ENCODE data around the gene WFDC2.

Gene WFDC2

DNA sequence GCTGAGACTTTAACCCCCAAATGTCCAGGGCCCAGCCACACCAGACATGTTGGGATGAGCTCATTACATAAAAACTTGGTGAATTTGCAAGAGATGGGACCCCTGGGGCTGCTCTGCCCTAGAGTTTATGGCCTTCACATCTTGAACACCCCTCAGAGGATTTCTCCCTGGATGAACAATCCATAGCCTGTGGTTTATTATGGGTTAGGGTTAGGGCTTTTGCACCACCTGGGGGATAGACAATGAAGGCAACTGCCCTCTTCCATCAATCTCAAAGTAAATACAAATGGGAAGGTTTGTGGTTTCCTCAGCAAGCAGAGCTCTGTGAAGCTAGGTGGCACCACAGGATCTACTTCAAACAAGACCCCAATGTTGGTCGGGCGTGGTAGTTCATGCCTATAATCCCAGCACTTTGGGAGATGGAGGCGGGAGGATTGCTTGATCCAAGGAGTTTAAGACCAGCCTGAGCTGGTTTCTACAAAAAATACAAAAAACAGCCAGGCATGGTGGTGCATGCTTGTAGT is 28.5 kb downstream of the WFDC2 start:
- DNase-seq (ENCODE audit: low read depth in 2 of 2), result no peak

DNA sequence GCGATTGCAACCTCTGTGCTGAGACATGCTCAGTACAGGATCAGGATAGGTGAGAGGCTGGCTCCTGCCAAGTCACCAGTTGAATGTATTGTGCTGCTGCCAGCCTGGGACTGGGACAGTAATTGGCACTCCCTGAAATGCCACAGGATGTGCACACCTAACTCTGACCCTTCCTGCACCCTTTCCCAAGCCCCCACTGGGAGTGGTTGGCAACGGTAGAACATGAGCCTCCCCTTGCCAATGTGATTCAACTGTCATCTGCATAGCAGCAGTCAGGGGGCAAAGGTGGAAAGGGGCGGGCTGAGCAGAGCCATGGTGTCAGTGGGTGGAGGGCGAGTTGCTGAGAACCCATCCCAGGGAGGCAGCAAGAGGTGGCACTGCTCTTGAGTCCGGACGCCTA is 30.5 kb downstream of the WFDC2 start:
- DNase-seq (ENCODE audit: low read depth in 2 of 2), result no peak

DNA sequence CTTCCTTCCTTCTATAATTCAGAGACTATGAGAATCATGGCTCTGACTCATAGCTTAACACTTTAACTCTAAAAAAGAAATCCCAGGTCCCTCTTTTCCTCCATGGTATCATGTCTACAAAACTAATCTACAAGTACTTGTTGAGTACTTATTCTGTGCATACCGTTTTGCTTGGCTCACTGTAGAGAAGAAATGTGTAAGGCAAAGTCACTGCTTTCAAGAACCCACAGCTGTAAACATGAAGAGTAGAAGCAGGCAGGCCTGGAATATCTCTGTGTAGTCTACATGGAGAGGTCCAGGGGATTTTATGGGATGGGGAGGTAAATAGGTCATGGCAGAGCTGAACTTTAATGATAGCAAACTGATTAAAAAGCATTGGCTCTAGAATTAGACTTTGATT is 32.0 kb downstream of the WFDC2 start:
- no peak for DNase-seq (ENCODE audit: low read depth in 2 of 2)

DNA sequence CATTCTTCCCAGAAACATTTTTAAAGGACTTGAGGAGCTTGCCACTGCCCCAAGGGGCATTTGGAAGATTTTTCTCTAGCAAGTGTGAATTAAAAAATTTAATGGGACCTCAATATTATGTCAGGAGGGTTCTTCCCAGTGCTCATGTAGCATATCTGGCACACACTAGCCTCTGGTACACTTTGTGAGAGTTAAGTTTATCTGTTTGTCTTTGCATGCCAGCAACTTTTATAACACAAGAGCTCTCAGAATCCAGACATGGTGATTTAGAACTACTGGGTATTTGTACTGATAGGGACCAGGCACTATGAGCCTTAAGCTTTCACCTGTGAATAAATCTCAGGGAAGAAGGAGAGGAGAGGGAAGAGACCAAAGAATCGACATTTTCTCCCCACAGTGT is 33.0 kb downstream of the WFDC2 start:
- no peak for DNase-seq (ENCODE audit: low read depth in 2 of 2)

DNA sequence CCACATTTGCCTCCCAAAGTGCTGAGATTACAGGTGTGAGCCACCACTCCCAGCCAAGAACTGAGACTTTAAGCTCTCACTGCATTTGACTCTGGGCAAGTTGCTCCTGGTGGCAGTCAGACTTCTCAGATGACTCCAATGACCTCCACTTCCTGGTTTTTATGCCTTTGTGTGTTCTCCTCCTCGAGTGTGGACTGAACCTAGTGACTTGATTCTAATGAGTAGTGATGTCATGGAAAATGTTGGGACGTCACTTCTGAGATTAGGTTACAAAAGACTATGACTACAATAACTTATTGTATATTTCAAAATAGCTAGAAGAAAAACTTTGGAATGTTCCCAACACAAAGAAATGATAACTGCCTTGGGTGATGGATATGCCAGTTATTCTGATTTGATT is 33.9 kb downstream of the WFDC2 start:
- DNase-seq (ENCODE audit: low read depth in 2 of 2), result no peak

DNA sequence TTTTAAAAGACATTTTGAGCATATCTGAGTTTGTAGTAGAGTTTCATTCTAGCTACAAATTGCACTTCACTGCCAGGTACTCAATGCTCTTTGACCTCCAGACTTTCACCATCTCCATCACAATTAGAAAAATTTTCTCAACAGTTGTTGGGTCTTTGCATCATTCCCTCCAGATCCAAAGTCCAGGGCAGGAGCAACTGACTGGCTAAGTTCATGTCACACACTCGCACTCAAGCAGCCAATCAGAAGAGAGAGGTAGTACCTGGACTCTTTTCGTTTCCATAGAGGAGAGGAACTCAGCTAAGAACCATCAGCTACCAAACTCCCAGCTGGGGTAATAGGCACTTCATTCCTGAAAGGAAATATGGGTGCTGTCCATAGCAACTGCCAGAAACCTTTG is 36.8 kb downstream of the WFDC2 start:
- DNase-seq (ENCODE audit: low read depth in 2 of 2), result no peak

DNA sequence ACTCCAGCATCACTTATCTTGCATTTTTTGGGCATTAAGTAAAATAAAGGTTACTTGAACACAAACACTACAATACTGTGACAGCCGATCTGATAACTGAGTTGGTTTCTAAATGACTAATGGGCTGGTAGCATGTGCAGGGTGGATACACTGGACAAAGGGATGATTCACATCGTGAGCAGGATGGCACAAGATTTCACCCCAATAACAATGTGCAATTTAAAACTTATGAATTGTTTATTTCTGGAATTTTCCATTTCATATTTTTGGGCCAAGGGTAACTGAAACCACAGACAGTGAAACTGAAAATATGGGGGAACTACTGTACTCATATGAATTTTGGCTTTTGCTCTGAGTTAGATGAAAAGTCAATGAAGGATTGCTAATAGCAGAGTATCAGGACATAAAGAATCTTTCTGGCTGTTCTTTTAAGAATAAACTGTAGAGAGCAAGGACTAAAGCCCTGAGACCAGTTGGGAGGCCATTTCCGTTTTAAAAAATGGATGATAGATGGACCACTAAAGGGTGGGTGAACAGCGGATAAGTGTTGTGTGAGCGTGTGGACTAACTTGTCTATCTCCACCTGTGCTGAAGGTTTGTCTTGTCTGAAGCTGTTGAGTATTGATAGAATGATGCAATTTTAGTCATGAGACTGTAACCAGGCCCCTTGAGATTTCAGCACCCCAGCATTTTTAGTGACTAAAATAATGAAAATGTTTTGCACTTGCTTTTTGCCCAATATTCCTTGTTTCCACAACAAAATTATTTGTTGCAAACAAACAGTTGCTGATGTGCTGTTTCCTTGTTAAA is 37.7 kb downstream of the WFDC2 start:
- no peak for DNase-seq (ENCODE audit: low read depth in 2 of 2)

DNA sequence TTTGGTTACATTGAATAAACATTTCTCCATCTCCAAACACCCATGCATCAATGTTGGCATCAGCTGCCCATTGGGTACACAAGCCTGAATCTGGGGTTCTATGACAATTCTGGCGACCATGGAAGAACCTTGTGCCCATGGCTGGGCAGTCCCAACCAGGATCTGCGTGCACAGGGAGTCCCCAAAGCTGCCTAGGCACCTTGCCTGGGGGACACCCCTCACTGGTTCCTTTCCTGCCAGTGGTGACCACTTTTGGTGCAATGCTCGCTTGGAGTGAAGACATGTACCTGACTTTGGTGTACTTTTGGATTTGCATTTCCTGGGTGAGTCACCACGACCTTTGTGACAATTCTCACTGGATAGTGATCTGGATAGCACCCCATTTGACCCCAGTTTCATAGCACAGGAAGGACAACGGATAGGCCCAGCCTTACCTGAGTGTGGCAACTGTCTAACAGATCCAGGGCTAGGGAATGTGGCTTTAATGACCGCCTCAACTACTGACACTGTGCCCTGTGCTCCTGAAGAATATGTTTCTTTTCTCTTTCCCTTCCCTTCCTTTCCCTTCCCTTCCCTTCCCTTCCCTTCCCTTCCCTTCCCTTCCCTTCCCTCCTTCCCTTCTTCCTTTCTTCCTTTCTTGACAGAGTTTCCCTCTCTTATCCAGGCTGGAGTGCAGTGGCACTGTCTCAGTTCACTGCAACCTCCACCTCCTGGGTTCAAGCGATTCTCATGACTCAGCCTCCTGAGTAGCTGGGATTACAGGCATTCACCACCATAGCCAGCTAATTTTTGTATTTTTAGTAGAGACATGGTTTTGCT is 38.7 kb downstream of the WFDC2 start:
- DNase-seq (ENCODE audit: low read depth in 2 of 2), result no peak

DNA sequence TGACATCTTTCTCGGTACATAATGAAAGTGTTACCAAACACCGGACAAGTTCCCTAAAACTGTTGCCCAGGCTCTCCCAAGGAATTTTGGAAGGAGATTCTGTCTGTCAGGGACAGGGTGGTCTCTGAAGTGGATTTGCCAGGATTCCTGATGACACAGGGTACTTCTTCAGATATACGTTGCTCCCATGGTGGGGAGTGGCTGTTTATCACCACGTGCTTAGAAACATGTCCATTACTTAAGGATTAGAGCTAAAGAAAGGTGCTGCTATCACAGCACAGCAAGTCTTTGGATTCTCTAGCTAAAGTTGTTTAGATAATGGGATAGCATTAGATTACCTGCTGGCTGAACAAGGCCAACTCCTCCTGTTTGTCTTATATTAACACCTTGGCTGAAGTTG is 39.5 kb downstream of the WFDC2 start:
- DNase-seq (ENCODE audit: low read depth in 2 of 2), result no peak

DNA sequence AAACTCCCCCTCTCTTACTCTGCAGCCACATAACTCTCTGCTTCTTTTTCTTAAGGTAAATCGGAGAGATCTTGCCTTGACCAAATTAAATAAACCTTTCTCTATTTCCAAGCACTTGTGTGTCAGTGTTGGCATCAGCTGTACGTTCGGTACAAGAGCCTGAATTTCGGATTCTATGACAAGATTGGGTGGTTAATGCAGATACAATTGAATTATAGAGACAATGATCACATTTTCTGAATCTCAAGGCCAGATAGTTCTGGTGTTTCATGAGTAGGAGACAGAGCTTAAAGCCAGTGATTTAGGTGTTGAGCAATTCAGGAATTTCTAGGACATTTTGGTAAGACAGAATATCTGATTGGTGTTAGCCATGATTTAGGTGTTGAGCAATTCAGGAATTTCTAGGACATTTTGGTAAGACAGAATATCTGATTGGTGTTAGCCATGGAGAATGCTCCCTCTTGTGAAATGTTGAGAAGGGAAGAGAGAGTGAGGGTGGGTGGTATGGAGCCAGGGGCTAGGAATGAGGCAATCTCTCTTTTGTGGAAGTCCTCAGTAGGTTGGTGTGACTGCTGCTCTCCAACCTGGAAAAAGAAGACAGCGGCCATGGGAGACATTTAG is 40.8 kb downstream of the WFDC2 start:
- no peak for DNase-seq (ENCODE audit: low read depth in 2 of 2)

DNA sequence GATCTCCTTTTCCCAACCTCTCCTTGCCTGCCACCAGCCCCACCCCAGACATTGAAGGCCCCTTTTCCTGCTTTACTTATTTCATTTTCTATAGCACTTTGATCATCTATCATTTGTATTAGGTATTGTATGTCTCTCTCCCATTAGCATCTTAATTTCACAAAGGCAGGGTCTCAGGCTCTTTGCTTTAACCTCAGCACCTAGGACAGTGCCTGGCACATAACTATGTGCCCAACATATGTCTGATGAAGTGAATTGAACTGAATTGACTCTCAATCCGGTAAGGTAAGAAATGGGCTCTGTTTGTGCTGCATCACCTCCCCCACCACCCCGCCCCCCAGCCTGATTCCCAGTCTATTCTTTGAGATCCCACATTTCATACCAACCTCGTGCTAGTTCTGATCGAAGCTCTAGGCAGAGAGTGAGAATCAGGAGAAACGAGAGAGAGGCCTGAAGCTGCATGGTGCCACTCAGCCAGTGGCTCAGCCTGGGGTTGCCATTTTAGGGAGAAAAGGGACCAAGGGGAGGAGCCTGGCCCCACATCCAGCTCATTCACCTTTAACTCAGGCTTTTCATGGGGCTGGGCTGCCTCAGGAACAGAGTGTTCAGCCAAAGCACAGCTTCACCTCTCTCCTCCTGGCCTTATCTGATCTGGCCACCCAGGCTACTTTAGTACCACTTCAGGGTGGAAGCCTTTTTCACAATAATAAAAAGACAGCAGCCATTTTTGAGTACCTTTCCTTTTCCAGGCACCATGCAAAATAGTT is 45.8 kb downstream of the WFDC2 start, which contains the start of gene SPINT3:
Gene SPINT3, minus strand, starts transcription at position 476 of the 767 bp plus-strand sequence. Its CDS starts 14 bp downstream, at position 462.
- no peak for DNase-seq (ENCODE audit: low read depth in 2 of 2)

DNA sequence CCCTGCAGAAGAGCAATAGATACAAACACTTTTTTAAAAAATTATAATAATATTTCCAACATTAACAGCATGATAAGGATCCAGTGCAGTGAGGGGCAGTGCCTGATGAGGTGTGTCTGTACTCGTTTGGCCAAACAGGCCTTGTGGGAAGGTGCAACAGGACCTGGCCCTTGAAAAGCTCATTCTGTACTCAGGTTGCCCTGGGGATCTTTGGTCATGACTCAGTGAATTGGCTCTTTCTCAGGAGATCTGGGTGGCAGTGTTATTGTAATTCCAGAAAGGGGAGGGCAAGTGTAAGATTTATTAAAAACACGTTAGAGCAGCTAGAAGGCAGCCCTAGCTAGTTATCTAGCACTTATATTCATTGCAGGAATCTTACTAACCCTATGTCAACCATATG is 48.7 kb downstream of the WFDC2 start:
- no peak for DNase-seq (ENCODE audit: low read depth in 2 of 2)

DNA sequence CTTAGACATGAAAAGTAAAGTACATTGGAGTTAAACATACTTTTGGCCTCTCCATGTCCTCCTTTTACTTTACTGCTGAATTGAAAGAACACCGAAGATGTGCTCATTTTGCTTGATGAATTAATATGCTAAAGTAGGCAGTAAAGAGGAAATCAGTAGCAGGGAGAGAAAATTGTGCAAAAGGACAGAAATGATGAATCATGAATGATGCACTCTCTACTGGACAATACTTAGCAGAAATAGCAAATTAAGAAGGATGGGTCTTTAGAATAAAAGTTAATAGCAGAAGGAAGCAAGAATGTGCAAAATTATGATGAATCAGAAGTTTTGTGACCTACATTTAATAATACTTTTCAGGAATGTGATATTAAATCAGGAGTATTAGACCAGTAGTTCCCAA is 54.3 kb downstream of the WFDC2 start:
- DNase-seq (ENCODE audit: low read depth in 2 of 2), result no peak

DNA sequence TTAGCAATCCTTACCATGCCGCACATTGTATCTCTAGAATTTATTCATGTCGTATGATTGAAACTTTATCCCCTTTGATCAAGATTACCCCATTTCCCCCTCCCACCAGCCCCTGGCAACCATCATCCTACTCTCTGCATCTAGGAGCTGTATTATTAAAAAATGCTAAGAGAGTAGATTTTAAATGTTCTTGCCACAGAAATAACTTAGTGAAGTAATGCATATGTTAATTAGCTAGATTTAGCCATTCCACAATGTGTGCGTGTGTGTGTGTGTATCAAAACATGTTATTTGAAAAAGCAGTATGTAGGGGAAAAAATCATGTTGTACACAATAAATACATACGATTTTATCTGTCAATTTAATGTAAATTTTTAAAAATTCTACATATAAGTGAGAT is 57.7 kb downstream of the WFDC2 start:
- DNase-seq (ENCODE audit: low read depth in 2 of 2), result no peak
